Esophagus muscularis mucosa (tissue), 4 donors: ENCODE results near the gene GCNT4.

Source experiments
- CTCF ChIP-seq, 3 experiments: fragments of 200-600 bp in 2 of 3; fragments of 450-650 bp in 1 of 3; sonication (generic) in 2 of 3; IDR thresholded peaks; one replicate each; pipeline ENCODE4 v1.5.1; 2017 to 2019; ENCODE audit warnings: antibody characterized with exemption in 3 of 3, mild to moderate bottlenecking in 2 of 3, moderate library complexity in 1 of 3
- EP300 ChIP-seq: sonication (generic); formaldehyde crosslinking; IDR thresholded peaks from one replicate; pipeline ENCODE4 v1.6.1; 2017; ENCODE audit warnings: antibody characterized with exemption
- POLR2A ChIP-seq: fragments of 450-650 bp; IDR thresholded peaks from one replicate; pipeline ENCODE4 v1.6.1; 2017; ENCODE audit warnings: antibody characterized with exemption, moderate library complexity, mild to moderate bottlenecking, low read depth
- POLR2AphosphoS5 ChIP-seq, 2 donors: sonication (generic); formaldehyde crosslinking; IDR thresholded peaks; one replicate each; pipeline ENCODE4 v1.6.1; 2017; ENCODE audit warnings: antibody characterized with exemption in 2 of 2

- TF ChIP-seq POLR2A (no peak), CTCF (IDR thresholded peaks at IDR 0.05) (no peak), POLR2AphosphoS5 (IDR thresholded peaks at IDR 0.05) (no peak), EP300 (no peak)
These were observed 28.8 kb downstream of the GCNT4 start for GRCh38 chr5:75023368-75024159.
